Upper lobe of left lung (tissue), 6 donors: ENCODE data around the gene KLHL11. TPM values are rescaled to one million over a fixed set of nuclear protein-coding genes. Genes with fewer than 3 reads are reported as not detected.
"Not testable (repeated sequence)": the region's sequence is repeated elsewhere in the genome, so short reads cannot be mapped to it uniquely, and the experiment has no call there.

Source experiments
- ATAC-seq, 2 donors: fragments of 200-7000 bp; cut with Tn5 transposase; one replicate each; pipeline ENCODE4 v1.9.1; 2022; ENCODE audit warnings: mild to moderate bottlenecking in 2 of 2, moderate library complexity in 2 of 2; ENCODE audit not compliant: low FRiP score in 2 of 2
- DNase-seq, 2 donors: peaks; one replicate each; pipeline ENCODE4 v3.0.0-alpha.2; 2019 to 2020
- H3K27ac ChIP-seq, 4 donors: fragments of 200-600 bp; sonication (generic); one replicate each; pipeline ENCODE4 v1.5.1; 2016 to 2019
- H3K27me3 ChIP-seq, 4 donors: fragments of 200-600 bp; sonication (generic); one replicate each; pipeline ENCODE4 v1.5.1; 2017 to 2019
- H3K36me3 ChIP-seq, 4 donors: fragments of 200-600 bp; sonication (generic); one replicate each; pipeline ENCODE4 v1.5.1; 2016 to 2019
- H3K4me1 ChIP-seq, 4 donors: fragments of 200-600 bp; sonication (generic); one replicate each; pipeline ENCODE4 v1.5.1; 2018 to 2019
- H3K4me3 ChIP-seq, 4 donors: fragments of 200-600 bp; sonication (generic); one replicate each; pipeline ENCODE4 v1.5.1; 2017 to 2019; ENCODE audit warnings: mild to moderate bottlenecking in 2 of 4, moderate library complexity in 1 of 4
- H3K9me3 ChIP-seq, 4 donors: fragments of 200-600 bp; sonication (generic); one replicate each; pipeline ENCODE4 v1.5.1; 2018 to 2019
- CTCF ChIP-seq, 6 experiments: fragments of 450-650 bp in 4 of 6; fragments of 200-600 bp in 2 of 6; sonication (generic) in 2 of 6; IDR thresholded peaks; one replicate each; pipeline ENCODE4 v1.5.1; 2016 to 2019; ENCODE audit warnings: antibody characterized with exemption in 6 of 6
- EP300 ChIP-seq, 4 donors: sonication (generic); formaldehyde crosslinking; IDR thresholded peaks; one replicate each; pipeline ENCODE4 v1.5.1; 2017; ENCODE audit warnings: antibody characterized with exemption in 4 of 4, control low read depth in 2 of 4
- POLR2A ChIP-seq, 4 donors: fragments of 450-650 bp; IDR thresholded peaks; one replicate each; pipeline ENCODE4 v1.5.1; 2016 to 2017; ENCODE audit warnings: antibody characterized with exemption in 4 of 4, mild to moderate bottlenecking in 2 of 4
- POLR2AphosphoS5 ChIP-seq, 2 donors: sonication (generic); formaldehyde crosslinking; IDR thresholded peaks; one replicate each; pipeline ENCODE4 v1.5.1; 2017; ENCODE audit warnings: antibody characterized with exemption in 2 of 2
- WGBS, 2 donors: methylation state at CpG; one replicate each; pipeline ENCODE4 v1.1.5; 2017 to 2018; 5-methylcytosine and 5-hydroxymethylcytosine counted together
- total RNA-seq, 6 donors: library from RNA; depleted of rRNA in 4 of 6; stranded (reverse); fragments of >200 nt in 4 of 6; gene quantifications; one replicate each; pipeline versions ENCODE4 v1.1.0 to v1.2.1, GENCODE V29; 2016 to 2021
- donor health status: DM: no; HTN: no; CAD: no; lungs with moderate emphysema.
- donor health status: DM: no; HTN: yes; CAD: no; lungs with severe emphysema.

KLHL11 gene
- total RNA-seq, 6 donors from 2014 or later = 13.3 to 25.2 (median 15.5) TPM

GRCh38 chr17:41844971-41845370 lies 20.3 kb downstream of the KLHL11 start:
- 92 to 94% methylated on average over 5 to 6 of the region's 6 CpGs for WGBS, 2 donors
- ATAC-seq (no peak), DNase-seq (no peak)
- no peaks in the 10 kb centered on the region for H3K9me3 ChIP-seq
- no peak overlapping the region for H3K27ac ChIP-seq
- peaks cover 0 to 3% (median 0%) of the 10 kb centered on the region in 4 donors for H3K36me3 ChIP-seq
- TF ChIP-seq CTCF (IDR thresholded peaks at IDR 0.05) = no peak
- TF ChIP-seq POLR2A (IDR thresholded peaks at IDR 0.05) = no peak
- TF ChIP-seq POLR2AphosphoS5 (IDR thresholded peaks at IDR 0.05) = no peak
- TF ChIP-seq EP300 (IDR thresholded peaks at IDR 0.05) = no peak
- H3K27me3 ChIP-seq = no peaks in the 10 kb centered on the region
- H3K4me1 ChIP-seq = peaks cover 0 to 6% (median 3%) of the 10 kb centered on the region in 4 donors
- H3K4me3 ChIP-seq = no peak overlapping the region

- H3K4me1 ChIP-seq = peaks cover 0 to 10% (median 6%) of the 10 kb centered on the region in 4 donors
- not testable (repeated sequence) for DNase-seq, H3K27me3 ChIP-seq, H3K4me3 ChIP-seq, H3K27ac ChIP-seq, H3K36me3 ChIP-seq, H3K9me3 ChIP-seq, ATAC-seq
- WGBS, 2 donors = 64 to 85% methylated on average over 6 of the region's 6 CpGs
These were observed 24.4 kb downstream of the KLHL11 start for GRCh38 chr17:41840781-41841180.

GRCh38 chr17:41839448-41839847 lies 25.8 kb downstream of the KLHL11 start:
- peaks cover 5 to 22% (median 13%) of the 10 kb centered on the region in 4 donors for H3K4me1 ChIP-seq
- WGBS, 2 donors = 96 to 97% methylated on average over 2 of the region's 2 CpGs

GRCh38 chr17:41837761-41838538 lies 27.3 kb downstream of the KLHL11 start, which contains the start of gene KLHL10:
TSS of gene KLHL10 (plus strand) at chr17:41837825. CDS start at chr17:41837933, 108 bp downstream.
- H3K36me3 ChIP-seq = peaks cover 0 to under 1% (median 0%) of the 10 kb centered on the region in 4 donors

More at GRCh38 chr17:41839448-41839847, 25.8 kb downstream of the KLHL11 start:
- not testable (repeated sequence) for H3K4me3 ChIP-seq, H3K36me3 ChIP-seq, ATAC-seq, H3K27ac ChIP-seq, DNase-seq, H3K9me3 ChIP-seq, H3K27me3 ChIP-seq

GRCh38 chr17:41836550-41837196 lies 28.6 kb downstream of the KLHL11 start:
- Histone ChIP-seq H3K36me3 (peaks cover 0 to 13% (median 4%) of the 10 kb centered on the region in 4 donors), H3K4me3 (peak overlapping the region; percentile 77 to 94 (median 90)), H3K4me1 (peaks cover 5 to 23% (median 13%) of the 10 kb centered on the region in 4 donors), H3K9me3 (no peaks in the 10 kb centered on the region), H3K27ac (peak overlapping the region; percentile 16 to 85 (median 76)), H3K27me3 (no peaks in the 10 kb centered on the region)
- ATAC-seq (no peak), DNase-seq (no peak)
- WGBS, 2 donors = 44 to 54% methylated on average over 21 of the region's 21 CpGs
- TF ChIP-seq EP300 (IDR thresholded peaks at IDR 0.05) = no peak
- TF ChIP-seq CTCF (IDR thresholded peaks at IDR 0.05) = no peak
- TF ChIP-seq POLR2A (IDR thresholded peaks at IDR 0.05) = no peak
- TF ChIP-seq POLR2AphosphoS5 (IDR thresholded peaks at IDR 0.05) = no peak

More at GRCh38 chr17:41837761-41838538, 27.3 kb downstream of the KLHL11 start, which contains the start of gene KLHL10:
- Histone ChIP-seq H3K4me3 (peak within 1 kb of the TSS in 3 of 4 donors; percentile 77 to 94 (median 91)), H3K27me3 (no peaks in the 10 kb centered on the region), H3K27ac (peak within 1 kb of the TSS in 2 of 4 donors; percentile 74 to 78), H3K4me1 (peaks cover 5 to 23% (median 13%) of the 10 kb centered on the region in 4 donors), H3K9me3 (no peaks in the 10 kb centered on the region)
- no peak for TF ChIP-seq POLR2AphosphoS5 (IDR thresholded peaks at IDR 0.05)
- no peak for TF ChIP-seq EP300 (IDR thresholded peaks at IDR 0.05)
- TF ChIP-seq POLR2A (IDR thresholded peaks at IDR 0.05) = no peak
- TF ChIP-seq CTCF (IDR thresholded peaks at IDR 0.05) = no peak
- no peak for ATAC-seq
- no peak for DNase-seq
- 89% methylated on average over 15 of the region's 15 CpGs for WGBS, 2 donors
